HepG2 (cell line): ENCODE data around the gene STOM. TPM values are rescaled to one million over a fixed set of nuclear protein-coding genes. Genes with fewer than 3 reads are reported as not detected.

Source experiments
- AKNA ChIP-seq: sonication (generic); formaldehyde crosslinking; IDR thresholded peaks from 2 replicates; pipeline ENCODE4 v1.4.0; 2020; ENCODE audit warnings: missing genetic modification reagents, borderline replicate concordance
- BHLHE40 ChIP-seq: IDR thresholded peaks from 2 replicates; pipeline ENCODE4 v1.6.1; 2011; ENCODE audit warnings: low read length, improper control_type of control experiment
- CHD4 ChIP-seq: fragments of 200-600 bp; sonication (generic); IDR thresholded peaks from 2 replicates; pipeline ENCODE4 v1.7.0; 2017; ENCODE audit warnings: mild to moderate bottlenecking, low read length, borderline replicate concordance
- CSRNP1 ChIP-seq: sonication (generic); formaldehyde crosslinking; IDR thresholded peaks from 2 replicates; pipeline ENCODE4 v1.8.1; 2023; ENCODE audit warnings: mild to moderate bottlenecking, missing genetic modification reagents
- FOXJ3 ChIP-seq: sonication (generic); formaldehyde crosslinking; IDR thresholded peaks from 2 replicates; pipeline ENCODE4 v1.4.0; 2020; ENCODE audit warnings: missing genetic modification reagents, mild to moderate bottlenecking, borderline replicate concordance
- IKZF5 ChIP-seq: IDR thresholded peaks from 2 replicates; pipeline ENCODE4 v1.6.1; 2018; ENCODE audit warnings: missing genetic modification reagents, mild to moderate bottlenecking, missing compliant biosample characterization
- PAXIP1 ChIP-seq: sonication (generic); formaldehyde crosslinking; conservative IDR thresholded peaks from 2 replicates; pipeline ENCODE4 v1.4.0; 2020; ENCODE audit warnings: mild to moderate bottlenecking, missing genetic modification reagents, moderate library complexity
- RBAK ChIP-seq: sonication (generic); formaldehyde crosslinking; IDR thresholded peaks from 2 replicates; pipeline ENCODE4 v1.5.1; 2020; ENCODE audit warnings: mild to moderate bottlenecking, missing genetic modification reagents
- RNF2 ChIP-seq: fragments of 450-650 bp; conservative IDR thresholded peaks from 2 replicates; pipeline ENCODE4 v1.6.1; 2016; ENCODE audit warnings: low read depth
- ZBTB25 ChIP-seq: IDR thresholded peaks from 2 replicates; pipeline ENCODE4 v1.6.1; 2018; ENCODE audit warnings: missing genetic modification reagents
- ZMYM2 ChIP-seq: sonication (generic); formaldehyde crosslinking; IDR thresholded peaks from 2 replicates; pipeline ENCODE4 v1.8.0; 2022; ENCODE audit warnings: mild to moderate bottlenecking, missing genetic modification reagents
- ZNF331 ChIP-seq: sonication (generic); formaldehyde crosslinking; IDR thresholded peaks from 2 replicates; pipeline ENCODE4 v1.4.0; 2020; ENCODE audit warnings: missing genetic modification reagents
- ZNF558 ChIP-seq: sonication (generic); formaldehyde crosslinking; IDR thresholded peaks from 2 replicates; pipeline ENCODE4 v1.9.0; 2022; ENCODE audit warnings: mild to moderate bottlenecking, missing genetic modification reagents, borderline replicate concordance
- ZNF564 ChIP-seq: sonication (generic); formaldehyde crosslinking; IDR thresholded peaks from 2 replicates; pipeline ENCODE4 v1.8.1; 2023; ENCODE audit warnings: mild to moderate bottlenecking, missing genetic modification reagents
- ZNF782 ChIP-seq: sonication (generic); formaldehyde crosslinking; IDR thresholded peaks from 2 replicates; pipeline ENCODE4 v1.4.0; 2020; ENCODE audit warnings: missing genetic modification reagents, mild to moderate bottlenecking, borderline replicate concordance
- ZSCAN22 ChIP-seq: sonication (generic); formaldehyde crosslinking; IDR thresholded peaks from 2 replicates; pipeline ENCODE4 v1.4.0; 2020; ENCODE audit warnings: mild to moderate bottlenecking, missing genetic modification reagents
- polyA plus RNA-seq, 8 experiments: library from polyadenylated mRNA; depleted of rRNA in 3 of 8; stranded (reverse) in 7 of 8; unstranded in 1 of 8; fragments of >200 nt; fragmentation: Illumina TruSeq in 4 of 8; extraction: Trizol in 4 of 8; gene quantifications; 2 replicates each; pipeline versions ENCODE4 v1.2.1 to v1.2.3, GENCODE V29; 2011 to 2016; ENCODE audit warnings: low read depth in 4 of 8, missing spikeins in 1 of 8, mixed read lengths in 1 of 8; ENCODE audit not compliant: insufficient read depth in 1 of 8
- total RNA-seq, 5 experiments: library from RNA; depleted of rRNA; stranded (reverse); fragments of >200 nt; fragmentation: Illumina TruSeq; extraction: Trizol; gene quantifications; 2 replicates each; pipeline ENCODE4 v1.2.3, GENCODE V29; 2016; ENCODE audit warnings: low read depth in 1 of 5

Gene STOM
- total and polyA plus RNA-seq, 2 of the 13 experiments (the other 11 are each of a cell fraction or from before 2014, with no cell fraction given) = 43.6 to 165 TPM

GRCh38 chr9:121294866-121295661, 75.0 kb downstream of the STOM start (continued):
- TF ChIP-seq PAXIP1 (CRISPR knock-in tag) (peak; percentile 85), CHD4 (peak; percentile 97), BHLHE40 (no peak), ZNF558 (CRISPR knock-in tag) (peak; percentile 20; the same call in 1 of the 2 replicates), FOXJ3 (CRISPR knock-in tag) (peak; percentile 62; the same call in 1 of the 2 replicates), ZNF564 (CRISPR knock-in tag) (0 out of 2 replicates have a peak, but pooled peaks have one; percentile 48), ZSCAN22 (CRISPR knock-in tag) (no peak), ZMYM2 (CRISPR knock-in tag) (peak; percentile 94), ZNF331 (no peak), CSRNP1 (CRISPR knock-in tag) (peak; percentile 36; the same call in 1 of the 2 replicates), ZBTB25 (no peak), RBAK (CRISPR knock-in tag) (no peak), RNF2 (no peak), IKZF5 (CRISPR knock-in tag) (0 out of 2 replicates have a peak, but pooled peaks have one; percentile 18), AKNA (no peak), ZNF782 (CRISPR knock-in tag) (no peak)
